CD4-positive, alpha-beta T cell treated with Interleukin-17A for 1 hour (primary cell): ENCODE measurements around the gene LY9.
"Not testable (repeated sequence)": the region's sequence is repeated elsewhere in the genome, so short reads cannot be mapped to it uniquely, and the experiment has no call there.

ENCODE experiments used
- DNase-seq: peaks from one replicate; pipeline ENCODE4 v3.0.0-alpha.2; 2020

The LY9 gene

GRCh38 chr1:160776178-160776577 lies 19.8 kb upstream of the LY9 start:
- DNase-seq, result no peak

GRCh38 chr1:160777486-160778089 lies 18.4 kb upstream of the LY9 start:
- peak; percentile 78 for DNase-seq

GRCh38 chr1:160778976-160779375 lies 17.0 kb upstream of the LY9 start:
- DNase-seq, result no peak

GRCh38 chr1:160779626-160780397 lies 16.2 kb upstream of the LY9 start:
- DNase-seq, result peak; percentile 46

- DNase-seq, result no peak
These were observed 15.6 kb upstream of the LY9 start for GRCh38 chr1:160780398-160780755.

DNA sequence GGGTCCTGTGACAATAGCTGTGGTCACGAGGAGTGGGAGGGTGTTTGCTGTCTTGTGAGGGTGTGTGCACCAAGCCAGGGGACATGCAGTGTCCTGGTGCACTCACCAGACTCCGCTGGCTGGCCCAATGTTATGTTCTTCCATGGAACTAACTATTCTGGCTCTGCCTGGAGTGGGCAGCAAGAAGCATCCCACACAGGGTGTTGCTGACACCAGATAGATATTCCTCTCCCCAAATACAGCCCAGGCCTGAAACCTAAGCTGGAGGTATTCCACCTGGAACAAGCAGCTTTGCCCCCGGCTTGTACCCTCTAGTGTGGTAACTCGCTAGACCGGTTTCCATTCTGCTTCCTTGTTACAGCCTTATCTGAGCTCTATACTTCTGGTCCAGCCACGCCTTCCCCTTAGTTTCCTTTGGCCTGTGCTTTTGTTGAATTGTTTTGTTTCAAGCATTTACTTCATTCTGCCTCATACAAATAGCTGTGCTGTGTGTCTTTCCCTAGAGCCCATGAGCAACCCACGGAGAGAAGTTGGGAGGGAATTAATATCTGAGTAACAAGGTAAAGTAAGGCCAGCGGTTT lies 14.7 kb upstream of the LY9 start:
- DNase-seq, result no peak

- DNase-seq, result peak; percentile 51
These were observed 13.9 kb upstream of the LY9 start for GRCh38 chr1:160781914-160782689.

DNA sequence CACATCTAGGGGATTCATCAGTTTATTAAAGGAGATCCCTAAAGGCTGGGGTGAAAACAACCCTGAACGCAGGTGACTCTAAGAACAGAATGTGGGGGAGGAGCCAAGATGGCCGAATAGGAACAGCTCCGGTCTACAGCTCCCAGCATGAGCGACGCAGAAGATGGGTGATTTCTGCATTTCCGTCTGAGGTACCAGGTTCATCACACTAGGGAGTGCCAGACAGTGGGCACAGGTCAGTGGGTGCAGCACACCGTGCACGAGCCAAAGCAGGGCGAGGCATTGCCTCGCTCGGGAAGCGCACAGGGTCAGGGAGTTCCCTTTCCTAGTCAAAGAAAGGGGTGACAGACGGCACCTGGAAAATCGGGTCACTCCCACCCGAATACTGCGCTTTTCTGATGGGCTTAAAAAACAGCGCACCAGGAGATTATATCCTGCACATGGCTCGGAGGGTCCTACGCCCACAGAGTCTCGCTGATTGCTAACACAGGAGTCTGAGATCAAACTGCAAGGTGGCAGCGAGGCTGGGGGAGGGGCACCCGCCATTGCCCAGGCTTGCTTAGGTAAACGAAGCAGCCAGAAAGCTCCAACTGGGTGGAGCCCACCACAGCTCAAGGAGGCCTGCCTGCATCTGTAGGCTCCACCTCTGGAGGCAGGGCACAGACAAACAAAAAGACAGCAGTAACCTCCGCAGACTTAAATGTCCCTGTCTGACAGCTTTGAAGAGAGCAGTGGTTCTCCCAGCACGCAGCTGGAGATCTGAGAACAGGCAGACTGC lies 12.8 kb upstream of the LY9 start:
- DNase-seq, result not testable (repeated sequence)

GRCh38 chr1:160789051-160789701 lies 6.8 kb upstream of the LY9 start:
- no peak for DNase-seq

DNA sequence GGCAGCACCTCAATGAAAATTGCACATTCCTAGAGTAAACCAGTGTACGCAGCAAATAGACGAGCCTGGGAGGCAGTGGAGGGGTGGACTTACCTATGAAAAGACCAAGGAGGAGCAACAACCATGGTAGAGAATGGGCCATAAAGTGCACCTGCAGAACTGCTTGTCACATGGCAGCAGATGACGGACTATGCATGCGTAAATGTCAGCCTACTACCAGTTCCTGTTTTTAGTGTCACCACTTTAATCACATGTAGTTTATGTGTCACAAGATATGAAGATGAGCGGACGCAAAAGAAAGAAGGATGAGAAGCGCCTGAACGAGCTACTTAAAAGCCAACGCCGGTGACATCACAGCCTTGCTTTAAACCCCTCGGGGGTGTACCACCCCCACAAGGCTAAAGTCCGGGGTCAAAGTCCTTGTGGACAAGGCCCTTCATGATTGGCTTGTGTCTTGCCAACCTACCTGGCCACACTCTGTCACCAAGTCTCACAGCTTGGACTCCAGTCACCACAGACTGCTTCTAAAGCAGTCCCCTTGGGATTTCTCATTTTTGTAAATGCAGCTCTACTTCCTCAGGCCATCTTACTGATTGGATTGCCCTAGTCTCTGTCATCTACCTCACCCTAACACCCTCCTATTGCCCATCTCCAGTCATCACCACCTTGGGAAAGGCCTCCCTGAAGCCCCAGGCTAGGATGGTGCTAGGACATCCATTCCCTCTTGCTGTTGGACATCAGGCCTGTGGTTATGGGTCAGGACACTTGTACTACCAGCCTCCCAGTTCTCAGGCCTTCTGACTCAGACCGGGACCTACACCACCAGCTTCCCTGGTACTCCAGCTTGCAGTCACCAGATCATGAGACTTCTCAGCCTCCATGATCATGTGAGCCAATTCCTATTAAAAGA lies 6.0 kb upstream of the LY9 start:
- no peak for DNase-seq

GRCh38 chr1:160794376-160794775 lies 1.6 kb upstream of the LY9 start:
- no peak for DNase-seq

- no peak for DNase-seq
These were observed 1.3 kb downstream of the LY9 start for GRCh38 chr1:160797271-160797709.

- peak; percentile 74 for DNase-seq
These were observed 1.9 kb downstream of the LY9 start for GRCh38 chr1:160797861-160798273.

GRCh38 chr1:160798439-160798838 lies 2.5 kb downstream of the LY9 start:
- DNase-seq, result no peak

DNA sequence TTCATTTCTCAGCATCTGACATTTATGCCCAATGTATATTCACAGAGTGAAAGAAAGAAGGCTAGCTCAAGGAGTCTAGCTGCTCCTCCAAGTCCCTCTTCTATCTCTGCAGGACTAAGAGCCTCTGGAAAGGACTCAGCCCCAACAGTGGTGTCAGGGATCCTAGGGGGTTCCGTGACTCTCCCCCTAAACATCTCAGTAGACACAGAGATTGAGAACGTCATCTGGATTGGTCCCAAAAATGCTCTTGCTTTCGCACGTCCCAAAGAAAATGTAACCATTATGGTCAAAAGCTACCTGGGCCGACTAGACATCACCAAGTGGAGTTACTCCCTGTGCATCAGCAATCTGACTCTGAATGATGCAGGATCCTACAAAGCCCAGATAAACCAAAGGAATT lies 3.7 kb downstream of the LY9 start:
- DNase-seq, result no peak

- DNase-seq, result no peak
These were observed 4.2 kb downstream of the LY9 start for GRCh38 chr1:160800142-160800541.

GRCh38 chr1:160800645-160801408 lies 4.9 kb downstream of the LY9 start:
- peak; percentile 64 for DNase-seq

- no peak for DNase-seq
These were observed 6.0 kb downstream of the LY9 start for GRCh38 chr1:160801836-160802580.

DNA sequence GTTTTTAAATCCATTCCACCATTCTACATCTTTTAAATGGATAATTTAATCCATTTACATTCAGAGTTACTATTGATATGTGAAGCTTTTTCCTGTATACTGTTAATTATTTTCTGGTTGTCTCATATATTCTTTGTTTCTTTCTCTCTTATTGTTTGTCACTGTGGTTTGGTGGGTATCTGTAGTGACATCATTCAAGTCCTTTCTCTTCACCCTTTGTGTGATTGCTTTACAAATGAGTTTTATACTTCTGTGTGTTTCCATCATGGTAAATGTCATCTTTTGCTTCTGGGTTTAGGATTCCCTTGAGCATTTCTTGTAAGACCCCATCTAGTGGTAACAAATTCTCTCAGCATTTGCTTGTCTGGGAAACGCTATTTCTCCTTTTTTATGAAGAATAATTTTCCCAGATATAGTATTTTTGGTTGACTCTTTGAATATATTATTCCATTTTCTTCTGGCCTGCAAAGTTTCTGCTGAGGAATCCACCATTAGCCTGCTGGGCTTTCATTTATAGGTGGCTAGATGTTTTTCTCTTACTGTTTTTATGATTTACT lies 10.2 kb downstream of the LY9 start:
- no peak for DNase-seq
